GM12872 (cell line): ENCODE measurements around the gene MYLK.

Source experiments
- TF ChIP-seq, protein P1 (sequence below): IDR thresholded peaks from 3 replicates; pipeline ENCODE4 v1.5.1; 2011; ENCODE audit warnings: low read depth, mild to moderate bottlenecking, low read length, moderate library complexity; ENCODE audit not compliant: insufficient read depth

MYLK gene, protein sequence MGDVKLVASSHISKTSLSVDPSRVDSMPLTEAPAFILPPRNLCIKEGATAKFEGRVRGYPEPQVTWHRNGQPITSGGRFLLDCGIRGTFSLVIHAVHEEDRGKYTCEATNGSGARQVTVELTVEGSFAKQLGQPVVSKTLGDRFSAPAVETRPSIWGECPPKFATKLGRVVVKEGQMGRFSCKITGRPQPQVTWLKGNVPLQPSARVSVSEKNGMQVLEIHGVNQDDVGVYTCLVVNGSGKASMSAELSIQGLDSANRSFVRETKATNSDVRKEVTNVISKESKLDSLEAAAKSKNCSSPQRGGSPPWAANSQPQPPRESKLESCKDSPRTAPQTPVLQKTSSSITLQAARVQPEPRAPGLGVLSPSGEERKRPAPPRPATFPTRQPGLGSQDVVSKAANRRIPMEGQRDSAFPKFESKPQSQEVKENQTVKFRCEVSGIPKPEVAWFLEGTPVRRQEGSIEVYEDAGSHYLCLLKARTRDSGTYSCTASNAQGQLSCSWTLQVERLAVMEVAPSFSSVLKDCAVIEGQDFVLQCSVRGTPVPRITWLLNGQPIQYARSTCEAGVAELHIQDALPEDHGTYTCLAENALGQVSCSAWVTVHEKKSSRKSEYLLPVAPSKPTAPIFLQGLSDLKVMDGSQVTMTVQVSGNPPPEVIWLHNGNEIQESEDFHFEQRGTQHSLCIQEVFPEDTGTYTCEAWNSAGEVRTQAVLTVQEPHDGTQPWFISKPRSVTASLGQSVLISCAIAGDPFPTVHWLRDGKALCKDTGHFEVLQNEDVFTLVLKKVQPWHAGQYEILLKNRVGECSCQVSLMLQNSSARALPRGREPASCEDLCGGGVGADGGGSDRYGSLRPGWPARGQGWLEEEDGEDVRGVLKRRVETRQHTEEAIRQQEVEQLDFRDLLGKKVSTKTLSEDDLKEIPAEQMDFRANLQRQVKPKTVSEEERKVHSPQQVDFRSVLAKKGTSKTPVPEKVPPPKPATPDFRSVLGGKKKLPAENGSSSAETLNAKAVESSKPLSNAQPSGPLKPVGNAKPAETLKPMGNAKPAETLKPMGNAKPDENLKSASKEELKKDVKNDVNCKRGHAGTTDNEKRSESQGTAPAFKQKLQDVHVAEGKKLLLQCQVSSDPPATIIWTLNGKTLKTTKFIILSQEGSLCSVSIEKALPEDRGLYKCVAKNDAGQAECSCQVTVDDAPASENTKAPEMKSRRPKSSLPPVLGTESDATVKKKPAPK (N-terminal part only)

DNA sequence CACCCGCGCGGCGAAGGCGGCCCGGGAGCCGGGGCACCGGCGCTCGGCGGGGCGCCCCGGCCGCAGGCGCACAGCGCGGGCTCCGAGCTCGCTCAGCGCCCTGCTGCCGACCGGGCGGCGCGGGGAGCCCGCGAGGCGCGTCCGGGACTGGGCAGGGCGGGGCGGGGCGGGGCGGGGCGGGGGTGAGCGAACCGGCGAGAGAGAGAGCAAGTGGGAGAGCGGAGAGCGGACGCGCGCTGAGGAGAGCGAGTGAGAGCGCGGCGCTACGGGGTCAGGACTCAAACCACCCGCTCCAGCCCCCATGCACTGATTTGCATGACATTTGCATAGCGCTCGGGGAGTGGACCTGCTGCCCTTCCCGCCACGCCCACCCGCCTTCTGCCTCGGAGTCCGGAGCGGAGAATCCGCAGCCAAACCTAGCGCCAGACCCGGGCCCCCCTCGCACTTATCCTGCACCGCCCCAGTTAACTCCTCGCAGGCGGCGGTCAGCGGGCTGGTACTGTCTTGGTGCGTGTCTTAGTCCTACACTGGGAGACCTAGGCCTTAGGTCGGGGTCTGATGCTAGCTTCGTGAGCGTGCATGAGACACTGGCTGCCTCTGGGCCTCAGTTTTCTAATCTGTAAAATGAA lies at the start of gene MYLK:
TSS of gene MYLK (minus strand) at position 130 of the 629 bp plus-strand sequence. CDS start 90,491 bp downstream, outside the sequence.
- TF ChIP-seq, protein P1, sequence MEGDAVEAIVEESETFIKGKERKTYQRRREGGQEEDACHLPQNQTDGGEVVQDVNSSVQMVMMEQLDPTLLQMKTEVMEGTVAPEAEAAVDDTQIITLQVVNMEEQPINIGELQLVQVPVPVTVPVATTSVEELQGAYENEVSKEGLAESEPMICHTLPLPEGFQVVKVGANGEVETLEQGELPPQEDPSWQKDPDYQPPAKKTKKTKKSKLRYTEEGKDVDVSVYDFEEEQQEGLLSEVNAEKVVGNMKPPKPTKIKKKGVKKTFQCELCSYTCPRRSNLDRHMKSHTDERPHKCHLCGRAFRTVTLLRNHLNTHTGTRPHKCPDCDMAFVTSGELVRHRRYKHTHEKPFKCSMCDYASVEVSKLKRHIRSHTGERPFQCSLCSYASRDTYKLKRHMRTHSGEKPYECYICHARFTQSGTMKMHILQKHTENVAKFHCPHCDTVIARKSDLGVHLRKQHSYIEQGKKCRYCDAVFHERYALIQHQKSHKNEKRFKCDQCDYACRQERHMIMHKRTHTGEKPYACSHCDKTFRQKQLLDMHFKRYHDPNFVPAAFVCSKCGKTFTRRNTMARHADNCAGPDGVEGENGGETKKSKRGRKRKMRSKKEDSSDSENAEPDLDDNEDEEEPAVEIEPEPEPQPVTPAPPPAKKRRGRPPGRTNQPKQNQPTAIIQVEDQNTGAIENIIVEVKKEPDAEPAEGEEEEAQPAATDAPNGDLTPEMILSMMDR: no peak

DNA sequence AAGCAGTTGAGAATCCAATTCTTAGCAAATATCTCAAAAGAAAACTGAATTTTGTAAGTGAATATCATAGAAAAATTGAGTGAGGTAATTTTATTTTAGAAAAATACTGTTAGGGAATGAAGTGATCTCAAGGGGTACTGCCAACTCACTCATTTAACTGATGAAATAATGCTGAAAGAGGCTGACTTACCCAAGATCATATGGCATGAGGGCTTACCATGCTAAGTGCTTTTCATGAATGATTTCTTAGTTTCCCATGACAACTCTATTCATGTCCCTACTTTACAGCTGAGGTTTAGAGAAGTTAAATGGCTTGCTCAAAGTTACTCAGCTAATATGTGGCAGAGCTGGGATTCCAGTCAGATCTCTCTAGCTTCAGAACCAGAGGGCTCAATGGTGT lies 46.3 kb upstream of the MYLK start:
- TF ChIP-seq, protein P1: no peak

DNA sequence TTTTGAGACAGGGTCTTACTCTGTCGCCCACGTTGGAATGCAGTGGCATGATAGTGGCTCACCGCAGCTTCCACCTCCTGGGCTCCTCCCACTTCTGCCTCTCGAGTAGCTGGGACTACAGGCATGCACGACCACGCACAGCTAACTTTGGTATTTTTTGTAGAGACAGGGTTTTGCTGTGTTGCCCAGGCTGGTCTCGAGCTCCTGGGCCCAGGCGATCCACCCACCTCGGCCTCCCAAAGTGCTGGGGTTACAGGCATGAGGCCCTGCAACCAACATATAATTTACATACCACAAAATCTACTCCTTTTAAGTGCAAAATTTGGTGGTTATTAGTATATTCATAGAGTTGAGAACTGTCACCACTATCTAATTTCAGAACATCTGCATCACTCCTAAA lies 45.2 kb upstream of the MYLK start:
- TF ChIP-seq, protein P1: no peak

DNA sequence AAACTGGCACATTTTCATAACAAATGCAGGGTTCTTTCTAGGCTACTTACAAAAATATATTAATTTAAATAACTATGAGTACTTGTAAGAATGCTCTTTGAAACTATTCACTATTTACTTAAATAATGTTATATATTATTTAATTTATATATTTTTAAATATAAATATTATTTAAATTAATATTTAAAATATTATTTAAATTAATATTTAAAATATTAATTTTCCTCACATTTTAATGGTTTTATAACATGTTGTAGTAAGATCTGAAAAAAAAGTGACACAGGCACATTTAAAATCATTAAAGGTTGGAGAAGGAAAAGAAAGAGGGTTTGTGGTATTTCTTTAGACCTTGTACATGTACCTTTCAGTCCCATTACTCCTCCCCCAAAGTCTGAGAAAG lies 42.3 kb upstream of the MYLK start:
- TF ChIP-seq, protein P1: no peak

DNA sequence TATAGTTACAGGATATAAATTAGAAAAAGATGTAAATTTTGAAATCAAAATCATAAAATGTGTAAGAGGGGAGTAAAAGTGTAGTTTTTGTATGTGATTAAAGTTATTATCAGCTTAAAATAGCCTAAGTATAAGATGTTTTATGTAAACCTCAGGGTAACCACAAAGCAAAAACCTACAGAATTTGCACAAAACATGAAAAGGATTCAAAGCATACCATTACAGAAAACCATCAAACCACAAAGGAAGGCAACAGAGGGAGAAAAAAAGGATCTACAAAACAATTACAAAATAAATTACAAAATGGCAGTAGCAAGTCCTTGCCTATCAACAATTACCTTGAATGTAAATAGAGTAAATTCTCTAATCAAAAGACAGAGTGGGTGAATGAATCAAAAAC lies 36.7 kb upstream of the MYLK start:
- TF ChIP-seq, protein P1: no peak

DNA sequence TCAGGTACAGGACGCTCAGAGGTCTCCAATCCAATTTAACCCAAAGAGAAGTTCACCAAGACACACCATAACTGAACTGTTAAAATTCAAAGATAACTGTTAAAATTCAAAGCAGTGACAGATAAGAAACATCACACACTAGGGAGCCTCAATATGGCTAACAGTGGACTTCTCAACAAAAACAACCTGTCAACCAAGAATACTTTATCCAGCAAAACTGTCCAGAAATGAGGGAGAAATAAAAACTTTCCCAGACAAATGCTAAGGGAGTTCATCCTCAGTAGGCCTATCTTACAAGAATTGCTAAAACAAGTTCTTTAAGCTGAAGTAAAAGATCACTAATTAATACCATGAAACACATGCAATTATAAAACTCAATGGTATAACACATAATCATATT lies 36.3 kb upstream of the MYLK start:
- TF ChIP-seq, protein P1: no peak
